Effector memory CD8-positive, alpha-beta T cell (primary cell): Measurements from ENCODE around the gene HOXC6.

Source experiments
- ATAC-seq: fragments of 150-1000 bp; cut with Tn5 transposase; replicated peaks from 2 replicates; pipeline ENCODE4 v1.10.0; 2021; ENCODE audit warnings: mild to moderate bottlenecking, moderate library complexity
- DNase-seq, 3 experiments: peaks; one replicate each; pipeline ENCODE4 v3.0.0; 2021
- H3K27ac Mint-ChIP-seq, 2 donors: one replicate each; pipeline ENCODE4 v1.8.0; 2022; ENCODE audit warnings: mild to moderate bottlenecking in 2 of 2, mixed read lengths in 2 of 2, moderate library complexity in 2 of 2
- H3K27me3 Mint-ChIP-seq, 2 donors: one replicate each; pipeline ENCODE4 v1.8.0; 2022; ENCODE audit warnings: mixed read lengths in 2 of 2
- H3K36me3 Mint-ChIP-seq: one replicate; pipeline ENCODE4 v1.8.0; 2022; ENCODE audit warnings: mild to moderate bottlenecking, moderate library complexity, mixed read lengths; ENCODE audit not compliant: insufficient read depth
- H3K4me1 Mint-ChIP-seq, 2 donors: one replicate each; pipeline ENCODE4 v1.8.0; 2022; ENCODE audit warnings: low read depth in 2 of 2, mixed read lengths in 2 of 2
- H3K4me3 Mint-ChIP-seq, 2 donors: one replicate each; pipeline ENCODE4 v1.8.0; 2022; ENCODE audit warnings: mild to moderate bottlenecking in 2 of 2, mixed read lengths in 2 of 2, moderate library complexity in 2 of 2
- H3K9me3 Mint-ChIP-seq, 2 donors: one replicate each; pipeline ENCODE4 v1.8.0; 2022; ENCODE audit warnings: mixed read lengths in 2 of 2

HOXC6 gene

GRCh38 chr12:53985994-53986685, 42.1 kb upstream of the HOXC6 start:
- H3K4me1 Mint-ChIP-seq = peaks cover 42 to 47% of the 10 kb centered on the region in 2 donors
- DNase-seq = no peak
- H3K9me3 Mint-ChIP-seq = no peaks in the 10 kb centered on the region
- peak overlapping the region; percentile 67 to 70 for H3K4me3 Mint-ChIP-seq
- peaks cover 37% of the 10 kb centered on the region for H3K36me3 Mint-ChIP-seq
- peak; percentile 48 for ATAC-seq
- peaks cover 93 to 100% of the 10 kb centered on the region in 2 donors for H3K27me3 Mint-ChIP-seq
- H3K27ac Mint-ChIP-seq = peak overlapping the region in 1 of 2 donors; percentile 87

- no peaks in the 10 kb centered on the region for H3K9me3 Mint-ChIP-seq
- H3K27me3 Mint-ChIP-seq = peaks cover 93 to 100% of the 10 kb centered on the region in 2 donors
- H3K4me1 Mint-ChIP-seq = peaks cover 43 to 47% of the 10 kb centered on the region in 2 donors
- ATAC-seq (no peak), DNase-seq (no peak)
- no peak overlapping the region for H3K27ac Mint-ChIP-seq
- H3K36me3 Mint-ChIP-seq = peaks cover 34% of the 10 kb centered on the region
- no peak overlapping the region for H3K4me3 Mint-ChIP-seq
These were observed 41.4 kb upstream of the HOXC6 start for GRCh38 chr12:53986686-53987483.

GRCh38 chr12:53987787-53988230, 40.4 kb upstream of the HOXC6 start:
- peaks cover 32% of the 10 kb centered on the region for H3K36me3 Mint-ChIP-seq
- H3K9me3 Mint-ChIP-seq = no peaks in the 10 kb centered on the region
- H3K4me1 Mint-ChIP-seq = peaks cover 43 to 47% of the 10 kb centered on the region in 2 donors
- peaks cover 96 to 100% of the 10 kb centered on the region in 2 donors for H3K27me3 Mint-ChIP-seq
- ATAC-seq (no peak), DNase-seq (no peak)
- no peak overlapping the region for H3K27ac Mint-ChIP-seq
- no peak overlapping the region for H3K4me3 Mint-ChIP-seq

- no peak for DNase-seq
- H3K4me3 Mint-ChIP-seq = peak overlapping the region; percentile 46 to 64
- H3K9me3 Mint-ChIP-seq = no peaks in the 10 kb centered on the region
- H3K27ac Mint-ChIP-seq = no peak overlapping the region
- peaks cover 46 to 47% of the 10 kb centered on the region in 2 donors for H3K4me1 Mint-ChIP-seq
- ATAC-seq = peak; percentile 6
- peaks cover 26% of the 10 kb centered on the region for H3K36me3 Mint-ChIP-seq
- H3K27me3 Mint-ChIP-seq = peaks cover 96 to 100% of the 10 kb centered on the region in 2 donors
These were observed 39.6 kb upstream of the HOXC6 start for GRCh38 chr12:53988541-53989226.

- Mint-ChIP-seq H3K27ac (no peak overlapping the region), H3K4me3 (peak overlapping the region; percentile 46 to 64), H3K27me3 (peaks cover 98 to 100% of the 10 kb centered on the region in 2 donors), H3K36me3 (peaks cover 24% of the 10 kb centered on the region), H3K4me1 (peaks cover 51 to 54% of the 10 kb centered on the region in 2 donors), H3K9me3 (no peaks in the 10 kb centered on the region)
- DNase-seq (no peak), ATAC-seq (peak; percentile 39)
These were observed 38.8 kb upstream of the HOXC6 start for GRCh38 chr12:53989227-53990113.

- H3K4me1 Mint-ChIP-seq = peaks cover 51 to 53% of the 10 kb centered on the region in 2 donors
- no peak for DNase-seq
- peaks cover 98 to 100% of the 10 kb centered on the region in 2 donors for H3K27me3 Mint-ChIP-seq
- H3K9me3 Mint-ChIP-seq = no peaks in the 10 kb centered on the region
- no peak overlapping the region for H3K27ac Mint-ChIP-seq
- peaks cover 13% of the 10 kb centered on the region for H3K36me3 Mint-ChIP-seq
- no peak for ATAC-seq
- H3K4me3 Mint-ChIP-seq = peak overlapping the region; percentile 23 to 46
These were observed 37.7 kb upstream of the HOXC6 start for GRCh38 chr12:53990311-53991076.

- DNase-seq (no peak), ATAC-seq (no peak)
- Mint-ChIP-seq H3K27me3 (peaks cover 99 to 100% of the 10 kb centered on the region in 2 donors), H3K27ac (no peak overlapping the region), H3K9me3 (no peaks in the 10 kb centered on the region), H3K4me1 (peaks cover 52 to 55% of the 10 kb centered on the region in 2 donors), H3K36me3 (peaks cover 13% of the 10 kb centered on the region), H3K4me3 (no peak overlapping the region)
These were observed 37.2 kb upstream of the HOXC6 start for GRCh38 chr12:53991077-53991460.

GRCh38 chr12:53992377-53992889, 35.8 kb upstream of the HOXC6 start:
- H3K9me3 Mint-ChIP-seq = no peaks in the 10 kb centered on the region
- DNase-seq = no peak
- ATAC-seq = no peak
- H3K27ac Mint-ChIP-seq = no peak overlapping the region
- peaks cover 51 to 52% of the 10 kb centered on the region in 2 donors for H3K4me1 Mint-ChIP-seq
- H3K27me3 Mint-ChIP-seq = peaks cover 99 to 100% of the 10 kb centered on the region in 2 donors
- no peak overlapping the region for H3K4me3 Mint-ChIP-seq
- peaks cover 16% of the 10 kb centered on the region for H3K36me3 Mint-ChIP-seq

- H3K27me3 Mint-ChIP-seq = peaks cover 99 to 100% of the 10 kb centered on the region in 2 donors
- ATAC-seq = no peak
- no peaks in the 10 kb centered on the region for H3K9me3 Mint-ChIP-seq
- H3K4me1 Mint-ChIP-seq = peaks cover 50 to 52% of the 10 kb centered on the region in 2 donors
- H3K27ac Mint-ChIP-seq = peak overlapping the region in 1 of 2 donors; percentile 22
- H3K36me3 Mint-ChIP-seq = peaks cover 18% of the 10 kb centered on the region
- peak overlapping the region; percentile 78 to 88 for H3K4me3 Mint-ChIP-seq
- DNase-seq = no peak
These were observed 34.9 kb upstream of the HOXC6 start for GRCh38 chr12:53993162-53994008.

- no peaks in the 10 kb centered on the region for H3K9me3 Mint-ChIP-seq
- H3K36me3 Mint-ChIP-seq = peaks cover 21% of the 10 kb centered on the region
- DNase-seq (no peak), ATAC-seq (no peak)
- H3K27me3 Mint-ChIP-seq = peaks cover 99 to 100% of the 10 kb centered on the region in 2 donors
- H3K27ac Mint-ChIP-seq = peak overlapping the region in 1 of 2 donors; percentile 22
- peak overlapping the region; percentile 78 to 88 for H3K4me3 Mint-ChIP-seq
- peaks cover 47 to 48% of the 10 kb centered on the region in 2 donors for H3K4me1 Mint-ChIP-seq
These were observed 34.3 kb upstream of the HOXC6 start for GRCh38 chr12:53994009-53994263.

GRCh38 chr12:53994264-53995001, 33.8 kb upstream of the HOXC6 start:
- Mint-ChIP-seq H3K9me3 (no peaks in the 10 kb centered on the region), H3K27ac (peak overlapping the region in 1 of 2 donors; percentile 22), H3K4me3 (peak overlapping the region; percentile 88), H3K36me3 (peaks cover 21% of the 10 kb centered on the region), H3K4me1 (peaks cover 43 to 44% of the 10 kb centered on the region in 2 donors), H3K27me3 (peaks cover 99 to 100% of the 10 kb centered on the region in 2 donors)
- no peak for ATAC-seq
- no peak for DNase-seq
